Osteocyte (in vitro differentiated cells): ENCODE data around the gene HS3ST2. TPM values are rescaled to one million over a fixed set of nuclear protein-coding genes. Genes with fewer than 3 reads are reported as not detected.

ENCODE experiments used
- DNase-seq: peaks from one replicate; pipeline ENCODE4 v3.0.0; 2021; ENCODE audit warnings: mixed read lengths; ENCODE audit not compliant: unreplicated experiment; ENCODE audit errors: extremely low spot score
- H3K27ac Mint-ChIP-seq: one replicate; pipeline ENCODE4 v1.8.0; 2021; ENCODE audit warnings: mild to moderate bottlenecking, mixed read lengths; ENCODE audit not compliant: unreplicated experiment
- H3K27me3 Mint-ChIP-seq: one replicate; pipeline ENCODE4 v1.8.0; 2021; ENCODE audit warnings: mixed read lengths; ENCODE audit not compliant: unreplicated experiment
- H3K36me3 Mint-ChIP-seq: one replicate; pipeline ENCODE4 v1.8.0; 2021; ENCODE audit warnings: mixed read lengths; ENCODE audit not compliant: unreplicated experiment
- H3K4me1 Mint-ChIP-seq: one replicate; pipeline ENCODE4 v1.8.0; 2021; ENCODE audit warnings: mixed read lengths; ENCODE audit not compliant: unreplicated experiment
- H3K4me3 Mint-ChIP-seq: one replicate; pipeline ENCODE4 v1.8.0; 2021; ENCODE audit warnings: mild to moderate bottlenecking, moderate library complexity, mixed read lengths; ENCODE audit not compliant: unreplicated experiment
- H3K9me3 Mint-ChIP-seq: one replicate; pipeline ENCODE4 v1.8.0; 2021; ENCODE audit warnings: mixed read lengths; ENCODE audit not compliant: unreplicated experiment
- CTCF ChIP-seq: fragments of 200-600 bp; sonication (generic); IDR thresholded peaks from 2 replicates; pipeline ENCODE4 v1.5.0; 2021; ENCODE audit warnings: antibody characterized with exemption, mild to moderate bottlenecking, moderate library complexity
- total RNA-seq: library from RNA; stranded (reverse); gene quantifications from 2 replicates; pipeline ENCODE4 v1.2.1, GENCODE V29; 2021

HS3ST2 gene
- total RNA-seq, 1 donor from 2014 or later = not detected

DNA sequence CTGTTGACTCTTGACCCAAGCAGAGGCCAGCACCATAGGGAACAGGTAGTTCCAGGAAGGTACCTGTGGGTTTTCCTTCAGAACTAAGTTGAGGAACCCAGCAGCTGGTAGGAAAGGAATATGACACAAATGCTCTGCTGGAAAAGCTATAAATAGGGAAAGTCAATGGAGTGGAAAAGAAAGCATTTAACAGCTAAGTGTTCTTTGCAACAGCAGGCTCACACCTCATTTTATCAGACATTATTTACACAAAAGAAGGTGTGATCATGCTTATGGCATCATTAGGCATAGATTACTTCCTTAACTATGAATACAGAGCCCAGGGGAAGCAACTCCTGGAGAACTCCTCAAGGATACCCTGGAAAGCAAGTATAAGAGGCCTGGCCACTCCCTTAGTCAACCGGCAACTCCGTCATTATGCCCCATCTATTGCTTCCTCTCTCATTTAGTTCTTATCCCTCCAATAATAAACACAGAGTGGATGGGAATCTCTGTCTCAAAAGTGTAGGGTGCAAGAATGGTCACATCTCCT, 128.1 kb downstream of the HS3ST2 start:
- Mint-ChIP-seq H3K4me1 (no peaks in the 10 kb centered on the region), H3K27ac (no peak overlapping the region), H3K9me3 (peaks cover 4% of the 10 kb centered on the region), H3K36me3 (no peaks in the 10 kb centered on the region), H3K27me3 (no peaks in the 10 kb centered on the region), H3K4me3 (no peak overlapping the region)
- no peak for DNase-seq
- TF ChIP-seq CTCF = no peak

DNA sequence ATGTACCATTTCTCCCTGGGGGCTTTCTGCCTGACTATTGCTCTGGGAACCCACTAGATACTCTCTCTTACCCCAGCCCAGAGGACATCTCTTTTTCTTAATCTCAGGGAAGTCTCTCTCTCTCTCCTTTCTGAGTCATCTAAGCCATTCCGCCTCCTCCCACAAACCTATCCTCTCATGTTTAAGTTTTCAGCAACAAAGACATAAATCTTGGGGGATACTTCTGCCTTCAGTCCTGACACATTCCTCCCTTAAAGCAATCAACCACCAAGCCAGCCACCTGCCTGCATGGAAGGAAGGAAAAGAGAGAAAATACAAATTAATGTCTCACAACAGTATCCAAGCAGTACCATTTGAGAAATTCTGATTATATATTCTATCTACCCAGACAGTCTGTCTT, 128.8 kb downstream of the HS3ST2 start:
- Mint-ChIP-seq H3K27me3 (no peaks in the 10 kb centered on the region), H3K9me3 (peaks cover 4% of the 10 kb centered on the region), H3K36me3 (no peaks in the 10 kb centered on the region), H3K4me3 (no peak overlapping the region), H3K27ac (no peak overlapping the region), H3K4me1 (no peaks in the 10 kb centered on the region)
- TF ChIP-seq CTCF = no peak
- DNase-seq = no peak

- no peak for TF ChIP-seq CTCF
- Mint-ChIP-seq H3K27ac (no peak overlapping the region), H3K9me3 (peaks cover 4% of the 10 kb centered on the region), H3K36me3 (no peaks in the 10 kb centered on the region), H3K4me3 (no peak overlapping the region), H3K27me3 (no peaks in the 10 kb centered on the region), H3K4me1 (no peaks in the 10 kb centered on the region)
- no peak for DNase-seq
Measured at GRCh38 chr16:22945361-22945760, 131.4 kb downstream of the HS3ST2 start.

- no peak overlapping the region for H3K4me3 Mint-ChIP-seq
- H3K27ac Mint-ChIP-seq = no peak overlapping the region
- H3K9me3 Mint-ChIP-seq = no peaks in the 10 kb centered on the region
- no peak for DNase-seq
- TF ChIP-seq CTCF = no peak
- no peaks in the 10 kb centered on the region for H3K36me3 Mint-ChIP-seq
- H3K27me3 Mint-ChIP-seq = no peaks in the 10 kb centered on the region
- H3K4me1 Mint-ChIP-seq = no peaks in the 10 kb centered on the region
Measured at GRCh38 chr16:22946433-22946832, 132.5 kb downstream of the HS3ST2 start.

- Mint-ChIP-seq H3K4me1 (no peaks in the 10 kb centered on the region), H3K9me3 (no peaks in the 10 kb centered on the region), H3K27ac (no peak overlapping the region), H3K27me3 (no peaks in the 10 kb centered on the region), H3K36me3 (no peaks in the 10 kb centered on the region), H3K4me3 (no peak overlapping the region)
- no peak for DNase-seq
- TF ChIP-seq CTCF = no peak
Measured at GRCh38 chr16:22948058-22948602, 134.2 kb downstream of the HS3ST2 start.
